ENCODE data around the gene RUVBL2.

Gene RUVBL2

DNA sequence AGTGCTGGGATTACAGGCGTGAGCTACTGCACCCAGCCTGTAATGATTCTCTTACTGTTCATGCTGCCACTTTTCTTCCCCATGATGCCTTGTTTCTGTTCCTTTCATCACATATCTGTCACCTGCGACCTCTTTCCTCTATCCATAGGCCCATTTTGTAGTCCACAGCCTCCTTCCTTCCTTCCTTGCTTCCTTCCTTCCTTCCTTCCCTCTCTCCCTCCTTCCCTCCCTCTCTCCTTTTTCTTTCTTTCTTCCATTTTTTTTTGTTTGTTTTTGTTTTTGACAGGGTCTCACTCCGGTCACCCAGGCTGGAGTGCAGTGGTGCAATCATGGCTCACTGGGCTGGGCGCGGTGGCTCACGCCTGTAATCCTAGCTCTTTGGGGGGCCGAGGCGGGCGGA lies 4.8 kb upstream of the RUVBL2 start:
- no peaks in the 10 kb centered on the region for H3K9me3 ChIP-seq
- no peak overlapping the region for H3K4me3 ChIP-seq (ENCODE audit: low read depth, low read length)
- no peak for TF ChIP-seq CTCF (IDR thresholded peaks at IDR 0.05; ENCODE audit: low read depth, low read length)
- H3K36me3 ChIP-seq, result peaks cover 23% of the 10 kb centered on the region; the same call in 1 of the 2 replicates
- no peak for DNase-seq
- H3K27me3 ChIP-seq, result no peaks in the 10 kb centered on the region
- no peaks in the 10 kb centered on the region for H3K4me1 ChIP-seq

- DNase-seq, result no peak
- peaks cover 16% of the 10 kb centered on the region; the same call in 1 of the 2 replicates for H3K36me3 ChIP-seq
- no peaks in the 10 kb centered on the region for H3K27me3 ChIP-seq
Measured at GRCh38 chr19:48989701-48990291, 3.9 kb upstream of the RUVBL2 start.

GRCh38 chr19:48990400-48990799 lies 3.3 kb upstream of the RUVBL2 start:
- Histone ChIP-seq H3K4me3 (ENCODE audit: low read depth, low read length) (no peak overlapping the region), H3K9me3 (no peaks in the 10 kb centered on the region), H3K4me1 (no peaks in the 10 kb centered on the region), H3K36me3 (peaks cover 12% of the 10 kb centered on the region; the same call in 1 of the 2 replicates), H3K27me3 (no peaks in the 10 kb centered on the region)
- DNase-seq, result no peak
- TF ChIP-seq CTCF (IDR thresholded peaks at IDR 0.05; ENCODE audit: low read depth, low read length), result no peak

More at GRCh38 chr19:48989701-48990291, 3.9 kb upstream of the RUVBL2 start:
- no peak overlapping the region for H3K4me3 ChIP-seq (ENCODE audit: low read depth, low read length)
- no peaks in the 10 kb centered on the region for H3K9me3 ChIP-seq
- no peak for TF ChIP-seq CTCF (IDR thresholded peaks at IDR 0.05; ENCODE audit: low read depth, low read length)
- H3K4me1 ChIP-seq, result no peaks in the 10 kb centered on the region

GRCh38 chr19:48991011-48991609 lies 2.6 kb upstream of the RUVBL2 start:
- Histone ChIP-seq H3K9me3 (no peaks in the 10 kb centered on the region), H3K4me1 (no peaks in the 10 kb centered on the region)

GRCh38 chr19:48991873-48992580 lies 1.7 kb upstream of the RUVBL2 start:
- no peak for TF ChIP-seq CTCF (IDR thresholded peaks at IDR 0.05; ENCODE audit: low read depth, low read length)
- H3K36me3 ChIP-seq, result peaks cover 7% of the 10 kb centered on the region; the same call in 1 of the 2 replicates
- H3K4me1 ChIP-seq, result no peaks in the 10 kb centered on the region
- H3K9me3 ChIP-seq, result no peaks in the 10 kb centered on the region
- peak overlapping the region; percentile 78 for H3K4me3 ChIP-seq (ENCODE audit: low read depth, low read length)
- H3K27me3 ChIP-seq, result no peaks in the 10 kb centered on the region
- DNase-seq, result no peak

More at GRCh38 chr19:48991011-48991609, 2.6 kb upstream of the RUVBL2 start:
- H3K36me3 ChIP-seq, result peaks cover 7% of the 10 kb centered on the region; the same call in 1 of the 2 replicates
- TF ChIP-seq CTCF (IDR thresholded peaks at IDR 0.05; ENCODE audit: low read depth, low read length), result no peak
- no peaks in the 10 kb centered on the region for H3K27me3 ChIP-seq
- H3K4me3 ChIP-seq (ENCODE audit: low read depth, low read length), result no peak overlapping the region
- no peak for DNase-seq
